OCI-LY1 (cell line): ENCODE results near the gene PLAGL2.

Experiments used
- CTCF ChIP-seq: fragments of 200-600 bp; sonication (generic), shearing (Covaris generic); IDR thresholded peaks from 2 replicates; pipeline ENCODE4 v1.5.1; 2017; ENCODE audit warnings: mild to moderate bottlenecking, antibody characterized with exemption, low read length, moderate library complexity, mixed read lengths
- EZH2 ChIP-seq: fragments of 200-600 bp; sonication (generic), shearing (Covaris generic); IDR thresholded peaks from 2 replicates; pipeline ENCODE4 v1.8.0; 2017; ENCODE audit warnings: borderline replicate concordance, mixed run types, mild to moderate bottlenecking, antibody characterized with exemption, low read length, moderate library complexity, mixed read lengths

GRCh38 chr20:32162351-32162750 is 45.2 kb downstream of the PLAGL2 start:
- TF ChIP-seq CTCF (no peak), EZH2 (no peak)
